GM23338 (cell line): ENCODE results near the gene RNFT2. TPM values are rescaled to one million over a fixed set of nuclear protein-coding genes. Genes with fewer than 3 reads are reported as not detected.

Experiments used
- ATAC-seq: fragments of 200-7000 bp; cut with Tn5 transposase; 3 replicates; pipeline ENCODE4 v1.9.1; 2020
- DNase-seq: peaks from one replicate; pipeline ENCODE4 v3.0.0-alpha.2; 2015; ENCODE audit warnings: low spot score
- H2AFZ ChIP-seq: fragments of 200-600 bp; sonication (generic); 2 replicates; pipeline ENCODE4 v1.8.0; 2016; ENCODE audit warnings: antibody characterized with exemption, mild to moderate bottlenecking, moderate library complexity
- H3F3A ChIP-seq: fragments of 200-600 bp; sonication (generic); replicated peaks from 2 replicates; pipeline ENCODE4 v1.8.0; 2017; ENCODE audit warnings: antibody characterized with exemption, mixed run types, low read depth
- H3K27ac ChIP-seq: fragments of 200-600 bp; sonication (generic); 2 replicates; pipeline ENCODE4 v1.6.1; 2016; ENCODE audit warnings: low read depth
- H3K27me3 ChIP-seq: fragments of 200-600 bp; sonication (generic); 2 replicates; pipeline ENCODE4 v1.8.0; 2016; ENCODE audit warnings: mild to moderate bottlenecking, mixed run types, moderate library complexity; ENCODE audit not compliant: insufficient read depth
- H3K36me3 ChIP-seq: fragments of 200-600 bp; sonication (generic); 2 replicates; pipeline ENCODE4 v1.8.0; 2016; ENCODE audit warnings: mild to moderate bottlenecking; ENCODE audit not compliant: insufficient read depth
- H3K4me1 ChIP-seq: fragments of 200-600 bp; sonication (generic); 2 replicates; pipeline ENCODE4 v1.8.0; 2016; ENCODE audit warnings: mild to moderate bottlenecking, moderate library complexity; ENCODE audit not compliant: insufficient read depth
- H3K4me2 ChIP-seq: fragments of 200-600 bp; sonication (generic); 2 replicates; pipeline ENCODE4 v1.7.1; 2017; ENCODE audit warnings: mixed run types
- H3K4me3 ChIP-seq: fragments of 200-600 bp; sonication (generic); 2 replicates; pipeline ENCODE4 v1.6.1; 2016; ENCODE audit warnings: mixed run types
- H3K79me2 ChIP-seq: fragments of 200-600 bp; sonication (generic); replicated peaks from 2 replicates; pipeline ENCODE4 v1.8.0; 2017; ENCODE audit warnings: mild to moderate bottlenecking; ENCODE audit not compliant: insufficient read depth
- H3K9me2 ChIP-seq: fragments of 200-600 bp; sonication (generic); 2 replicates; pipeline ENCODE4 v1.8.0; 2017; ENCODE audit not compliant: insufficient read depth
- H4K20me1 ChIP-seq: fragments of 200-600 bp; sonication (generic); replicated peaks from 2 replicates; pipeline ENCODE4 v1.8.0; 2017; ENCODE audit warnings: mild to moderate bottlenecking; ENCODE audit not compliant: insufficient read depth
- H3K27ac Mint-ChIP-seq: 2 replicates; pipeline ENCODE4 v1.8.0; 2020; ENCODE audit warnings: inconsistent platforms, mild to moderate bottlenecking, moderate library complexity, mixed read lengths
- H3K27me3 Mint-ChIP-seq: 3 replicates; pipeline ENCODE4 v1.8.0; 2022; ENCODE audit warnings: low read depth, mild to moderate bottlenecking, moderate library complexity, mixed read lengths, inconsistent platforms; ENCODE audit not compliant: insufficient read depth, poor library complexity
- H3K36me3 Mint-ChIP-seq: 3 replicates; pipeline ENCODE4 v1.8.0; 2021; ENCODE audit warnings: low read depth, mild to moderate bottlenecking, inconsistent platforms, moderate library complexity, mixed read lengths
- H3K4me1 Mint-ChIP-seq: 3 replicates; pipeline ENCODE4 v1.8.0; 2020; ENCODE audit warnings: mild to moderate bottlenecking, inconsistent platforms, mixed read lengths
- H3K4me3 Mint-ChIP-seq: 3 replicates; pipeline ENCODE4 v1.8.0; 2021; ENCODE audit warnings: moderate library complexity, mild to moderate bottlenecking, inconsistent platforms, mixed read lengths
- H3K9me3 Mint-ChIP-seq: 3 replicates; pipeline ENCODE4 v1.8.0; 2020; ENCODE audit warnings: moderate library complexity, mild to moderate bottlenecking, inconsistent platforms, mixed read lengths
- CREB1 ChIP-seq: fragments of 250-450 bp; sonication (Bioruptor Pico); IDR thresholded peaks from 2 replicates; pipeline ENCODE4 v1.5.0; 2020; ENCODE audit warnings: low read depth, mild to moderate bottlenecking, moderate library complexity
- NANOG ChIP-seq: IDR thresholded peaks from 2 replicates; pipeline ENCODE4 v1.6.1; 2016; ENCODE audit warnings: antibody characterized with exemption, borderline replicate concordance
- STAT1 ChIP-seq: IDR thresholded peaks from one replicate; pipeline ENCODE4 v1.6.1; 2016; ENCODE audit warnings: antibody characterized with exemption; ENCODE audit not compliant: unreplicated experiment
- polyA plus RNA-seq: library from polyadenylated mRNA; unstranded; fragments of >200 nt; fragmentation: Nextera tagmentation; extraction: Ambion mirVana; gene quantifications from 2 replicates; pipeline ENCODE4 v1.2.1, GENCODE V29; 2016
- total RNA-seq: library from RNA; depleted of rRNA; stranded (reverse); fragments of >200 nt; shearing (Covaris generic); gene quantifications from 2 replicates; pipeline ENCODE4 v1.2.3, GENCODE V29; 2014
- TF ChIP-seq, protein P1 (sequence below), 2 experiments: fragments of 200-600 bp in 1 of 2; sonication (generic) in 1 of 2; conservative IDR thresholded peaks; 2 replicates each; pipeline versions ENCODE4 v1.5.1 to v1.6.1; 2016 to 2017; ENCODE audit warnings: antibody characterized with exemption in 2 of 2, low read depth in 2 of 2, mild to moderate bottlenecking in 2 of 2, moderate library complexity in 1 of 2
- TF ChIP-seq, protein P2 (sequence below): fragments of 250-450 bp; sonication (Bioruptor Pico); IDR thresholded peaks from 2 replicates; pipeline ENCODE4 v1.5.0; 2020; ENCODE audit warnings: mild to moderate bottlenecking, moderate library complexity

The RNFT2 gene
- total and polyA plus RNA-seq, 2 experiments from 2014 or later: 19.3 to 22.9 TPM

DNA sequence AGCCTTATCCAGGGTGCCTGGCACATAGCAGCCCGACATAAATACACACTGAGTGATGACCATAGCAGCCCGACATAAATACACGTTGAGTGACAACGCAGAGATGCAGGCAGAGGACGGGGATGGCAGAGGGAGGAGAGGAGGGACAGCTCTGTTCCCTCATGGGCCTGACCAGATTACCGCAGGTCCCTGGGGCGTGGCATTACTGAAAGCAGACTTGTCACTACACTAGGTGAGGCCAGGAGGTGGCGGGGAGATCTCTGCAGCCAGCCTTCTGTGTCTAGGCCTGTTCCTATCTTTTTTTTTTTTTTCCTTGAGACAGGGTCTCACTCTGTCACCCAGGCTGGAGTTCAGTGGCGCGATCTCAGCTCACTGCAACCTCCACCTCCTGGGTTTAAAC, 74.1 kb downstream of the RNFT2 start:
- Mint-ChIP-seq H3K4me3 (no peak overlapping the region), H3K9me3 (no peaks in the 10 kb centered on the region), H3K36me3 (no peaks in the 10 kb centered on the region), H3K27ac (no peak overlapping the region), H3K4me1 (no peaks in the 10 kb centered on the region; the same call in 2 of the 3 replicates), H3K27me3 (peaks cover 4% of the 10 kb centered on the region)
- TF ChIP-seq CREB1 (CRISPR knock-in tag) (no peak), STAT1 (no peak), NANOG (no peak)
- TF ChIP-seq, protein P1, sequence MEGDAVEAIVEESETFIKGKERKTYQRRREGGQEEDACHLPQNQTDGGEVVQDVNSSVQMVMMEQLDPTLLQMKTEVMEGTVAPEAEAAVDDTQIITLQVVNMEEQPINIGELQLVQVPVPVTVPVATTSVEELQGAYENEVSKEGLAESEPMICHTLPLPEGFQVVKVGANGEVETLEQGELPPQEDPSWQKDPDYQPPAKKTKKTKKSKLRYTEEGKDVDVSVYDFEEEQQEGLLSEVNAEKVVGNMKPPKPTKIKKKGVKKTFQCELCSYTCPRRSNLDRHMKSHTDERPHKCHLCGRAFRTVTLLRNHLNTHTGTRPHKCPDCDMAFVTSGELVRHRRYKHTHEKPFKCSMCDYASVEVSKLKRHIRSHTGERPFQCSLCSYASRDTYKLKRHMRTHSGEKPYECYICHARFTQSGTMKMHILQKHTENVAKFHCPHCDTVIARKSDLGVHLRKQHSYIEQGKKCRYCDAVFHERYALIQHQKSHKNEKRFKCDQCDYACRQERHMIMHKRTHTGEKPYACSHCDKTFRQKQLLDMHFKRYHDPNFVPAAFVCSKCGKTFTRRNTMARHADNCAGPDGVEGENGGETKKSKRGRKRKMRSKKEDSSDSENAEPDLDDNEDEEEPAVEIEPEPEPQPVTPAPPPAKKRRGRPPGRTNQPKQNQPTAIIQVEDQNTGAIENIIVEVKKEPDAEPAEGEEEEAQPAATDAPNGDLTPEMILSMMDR (conservative IDR thresholded peaks at IDR 0.05; ENCODE audit: low read depth in 2 of 2): no peak
- TF ChIP-seq, protein P2, sequence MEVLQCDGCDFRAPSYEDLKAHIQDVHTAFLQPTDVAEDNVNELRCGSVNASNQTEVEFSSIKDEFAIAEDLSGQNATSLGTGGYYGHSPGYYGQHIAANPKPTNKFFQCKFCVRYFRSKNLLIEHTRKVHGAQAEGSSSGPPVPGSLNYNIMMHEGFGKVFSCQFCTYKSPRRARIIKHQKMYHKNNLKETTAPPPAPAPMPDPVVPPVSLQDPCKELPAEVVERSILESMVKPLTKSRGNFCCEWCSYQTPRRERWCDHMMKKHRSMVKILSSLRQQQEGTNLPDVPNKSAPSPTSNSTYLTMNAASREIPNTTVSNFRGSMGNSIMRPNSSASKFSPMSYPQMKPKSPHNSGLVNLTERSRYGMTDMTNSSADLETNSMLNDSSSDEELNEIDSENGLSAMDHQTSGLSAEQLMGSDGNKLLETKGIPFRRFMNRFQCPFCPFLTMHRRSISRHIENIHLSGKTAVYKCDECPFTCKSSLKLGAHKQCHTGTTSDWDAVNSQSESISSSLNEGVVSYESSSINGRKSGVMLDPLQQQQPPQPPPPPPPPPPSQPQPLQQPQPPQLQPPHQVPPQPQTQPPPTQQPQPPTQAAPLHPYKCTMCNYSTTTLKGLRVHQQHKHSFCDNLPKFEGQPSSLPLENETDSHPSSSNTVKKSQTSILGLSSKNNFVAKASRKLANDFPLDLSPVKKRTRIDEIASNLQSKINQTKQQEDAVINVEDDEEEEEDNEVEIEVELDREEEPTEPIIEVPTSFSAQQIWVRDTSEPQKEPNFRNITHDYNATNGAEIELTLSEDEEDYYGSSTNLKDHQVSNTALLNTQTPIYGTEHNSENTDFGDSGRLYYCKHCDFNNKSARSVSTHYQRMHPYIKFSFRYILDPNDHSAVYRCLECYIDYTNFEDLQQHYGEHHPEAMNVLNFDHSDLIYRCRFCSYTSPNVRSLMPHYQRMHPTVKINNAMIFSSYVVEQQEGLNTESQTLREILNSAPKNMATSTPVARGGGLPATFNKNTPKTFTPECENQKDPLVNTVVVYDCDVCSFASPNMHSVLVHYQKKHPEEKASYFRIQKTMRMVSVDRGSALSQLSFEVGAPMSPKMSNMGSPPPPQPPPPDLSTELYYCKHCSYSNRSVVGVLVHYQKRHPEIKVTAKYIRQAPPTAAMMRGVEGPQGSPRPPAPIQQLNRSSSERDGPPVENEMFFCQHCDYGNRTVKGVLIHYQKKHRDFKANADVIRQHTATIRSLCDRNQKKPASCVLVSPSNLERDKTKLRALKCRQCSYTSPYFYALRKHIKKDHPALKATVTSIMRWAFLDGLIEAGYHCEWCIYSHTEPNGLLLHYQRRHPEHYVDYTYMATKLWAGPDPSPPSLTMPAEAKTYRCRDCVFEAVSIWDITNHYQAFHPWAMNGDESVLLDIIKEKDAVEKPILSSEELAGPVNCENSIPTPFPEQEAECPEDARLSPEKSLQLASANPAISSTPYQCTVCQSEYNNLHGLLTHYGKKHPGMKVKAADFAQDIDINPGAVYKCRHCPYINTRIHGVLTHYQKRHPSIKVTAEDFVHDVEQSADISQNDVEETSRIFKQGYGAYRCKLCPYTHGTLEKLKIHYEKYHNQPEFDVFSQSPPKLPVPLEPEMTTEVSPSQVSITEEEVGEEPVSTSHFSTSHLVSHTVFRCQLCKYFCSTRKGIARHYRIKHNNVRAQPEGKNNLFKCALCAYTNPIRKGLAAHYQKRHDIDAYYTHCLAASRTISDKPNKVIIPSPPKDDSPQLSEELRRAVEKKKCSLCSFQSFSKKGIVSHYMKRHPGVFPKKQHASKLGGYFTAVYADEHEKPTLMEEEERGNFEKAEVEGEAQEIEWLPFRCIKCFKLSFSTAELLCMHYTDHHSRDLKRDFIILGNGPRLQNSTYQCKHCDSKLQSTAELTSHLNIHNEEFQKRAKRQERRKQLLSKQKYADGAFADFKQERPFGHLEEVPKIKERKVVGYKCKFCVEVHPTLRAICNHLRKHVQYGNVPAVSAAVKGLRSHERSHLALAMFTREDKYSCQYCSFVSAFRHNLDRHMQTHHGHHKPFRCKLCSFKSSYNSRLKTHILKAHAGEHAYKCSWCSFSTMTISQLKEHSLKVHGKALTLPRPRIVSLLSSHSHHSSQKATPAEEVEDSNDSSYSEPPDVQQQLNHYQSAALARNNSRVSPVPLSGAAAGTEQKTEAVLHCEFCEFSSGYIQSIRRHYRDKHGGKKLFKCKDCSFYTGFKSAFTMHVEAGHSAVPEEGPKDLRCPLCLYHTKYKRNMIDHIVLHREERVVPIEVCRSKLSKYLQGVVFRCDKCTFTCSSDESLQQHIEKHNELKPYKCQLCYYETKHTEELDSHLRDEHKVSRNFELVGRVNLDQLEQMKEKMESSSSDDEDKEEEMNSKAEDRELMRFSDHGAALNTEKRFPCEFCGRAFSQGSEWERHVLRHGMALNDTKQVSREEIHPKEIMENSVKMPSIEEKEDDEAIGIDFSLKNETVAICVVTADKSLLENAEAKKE (CRISPR knock-in tag): no peak
- no peak overlapping the region for H3K27ac ChIP-seq
- no peaks in the 10 kb centered on the region for H3K36me3 ChIP-seq
- no peak overlapping the region for H2AFZ ChIP-seq
- H3K4me1 ChIP-seq: no peaks in the 10 kb centered on the region
- no peaks in the 10 kb centered on the region for H3F3A ChIP-seq
- no peak for ATAC-seq
- H3K4me3 ChIP-seq: no peak overlapping the region
- no peaks in the 10 kb centered on the region for H3K9me2 ChIP-seq
- no peaks in the 10 kb centered on the region for H3K79me2 ChIP-seq
- H4K20me1 ChIP-seq: no peaks in the 10 kb centered on the region
- no peaks in the 10 kb centered on the region for H3K27me3 ChIP-seq
- no peak for DNase-seq
- no peak overlapping the region for H3K4me2 ChIP-seq
